Fibroblast of upper back skin (primary cell): ENCODE measurements around the gene ZDHHC14.

ENCODE experiments used
- DNase-seq: peaks from one replicate; pipeline ENCODE4 v3.0.0-alpha.2; 2013

ZDHHC14 gene

GRCh38 chr6:157468054-157468453 is 87.1 kb downstream of the ZDHHC14 start:
- DNase-seq: no peak

- no peak for DNase-seq
Measured at GRCh38 chr6:157468574-157468973, 87.6 kb downstream of the ZDHHC14 start.

GRCh38 chr6:157469378-157469777 is 88.4 kb downstream of the ZDHHC14 start:
- no peak for DNase-seq

GRCh38 chr6:157471077-157471686 is 90.2 kb downstream of the ZDHHC14 start:
- DNase-seq: no peak

GRCh38 chr6:157471895-157472686 is 91.1 kb downstream of the ZDHHC14 start:
- no peak for DNase-seq

- DNase-seq: no peak
Measured at GRCh38 chr6:157476797-157477196, 95.8 kb downstream of the ZDHHC14 start.

- DNase-seq: no peak
Measured at GRCh38 chr6:157478926-157479325, 97.9 kb downstream of the ZDHHC14 start.

GRCh38 chr6:157479464-157480303 is 98.7 kb downstream of the ZDHHC14 start:
- no peak for DNase-seq

- no peak for DNase-seq
Measured at GRCh38 chr6:157481189-157481864, 100.3 kb downstream of the ZDHHC14 start.

GRCh38 chr6:157481865-157482249 is 100.9 kb downstream of the ZDHHC14 start:
- no peak for DNase-seq

- no peak for DNase-seq
Measured at GRCh38 chr6:157483770-157484169, 102.8 kb downstream of the ZDHHC14 start.

GRCh38 chr6:157484181-157484580 is 103.2 kb downstream of the ZDHHC14 start:
- DNase-seq: no peak

GRCh38 chr6:157486572-157486971 is 105.6 kb downstream of the ZDHHC14 start:
- DNase-seq: no peak

GRCh38 chr6:157487110-157487773 is 106.3 kb downstream of the ZDHHC14 start:
- DNase-seq: no peak

- DNase-seq: no peak
Measured at GRCh38 chr6:157488058-157488457, 107.1 kb downstream of the ZDHHC14 start.

GRCh38 chr6:157488716-157489118 is 107.7 kb downstream of the ZDHHC14 start:
- DNase-seq: no peak

GRCh38 chr6:157490611-157491269 is 109.8 kb downstream of the ZDHHC14 start:
- DNase-seq: no peak

GRCh38 chr6:157491571-157492232 is 110.7 kb downstream of the ZDHHC14 start:
- DNase-seq: no peak

GRCh38 chr6:157492249-157492648 is 111.3 kb downstream of the ZDHHC14 start:
- DNase-seq: no peak

GRCh38 chr6:157492741-157493140 is 111.8 kb downstream of the ZDHHC14 start:
- DNase-seq: no peak

- no peak for DNase-seq
Measured at GRCh38 chr6:157493173-157493572, 112.2 kb downstream of the ZDHHC14 start.
